HG03025 (cell line): ENCODE data around the gene FAM13A.
"Not testable (repeated sequence)": the region's sequence is repeated elsewhere in the genome, so short reads cannot be mapped to it uniquely, and the experiment has no call there.

ENCODE experiments used
- ATAC-seq: cut with Tn5 transposase; IDR thresholded peaks from one replicate; pipeline ENCODE4 v1.9.1; 2021; ENCODE audit warnings: mild to moderate bottlenecking, moderate library complexity; ENCODE audit not compliant: unreplicated experiment, low FRiP score

The FAM13A gene

DNA sequence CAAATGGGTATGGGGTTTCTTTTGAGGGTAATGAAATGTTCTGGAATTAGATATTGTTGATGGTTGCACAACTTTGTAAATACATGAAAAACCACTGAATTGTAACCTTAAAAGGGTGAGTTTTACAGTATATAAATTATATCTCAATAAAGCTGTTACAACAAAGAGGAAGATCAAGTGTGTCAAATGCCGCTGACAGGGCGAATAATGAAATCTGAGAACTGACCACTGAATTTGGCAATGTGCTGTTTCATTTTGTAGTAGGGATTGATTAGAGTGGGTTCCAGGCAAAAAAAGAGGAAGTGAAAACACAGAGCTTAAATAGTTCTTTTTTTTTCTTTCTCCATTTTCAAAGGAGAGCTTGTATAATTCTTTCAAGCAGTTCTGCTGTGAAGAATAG, 198.2 kb downstream of the FAM13A start:
- peak; percentile 91 for ATAC-seq

DNA sequence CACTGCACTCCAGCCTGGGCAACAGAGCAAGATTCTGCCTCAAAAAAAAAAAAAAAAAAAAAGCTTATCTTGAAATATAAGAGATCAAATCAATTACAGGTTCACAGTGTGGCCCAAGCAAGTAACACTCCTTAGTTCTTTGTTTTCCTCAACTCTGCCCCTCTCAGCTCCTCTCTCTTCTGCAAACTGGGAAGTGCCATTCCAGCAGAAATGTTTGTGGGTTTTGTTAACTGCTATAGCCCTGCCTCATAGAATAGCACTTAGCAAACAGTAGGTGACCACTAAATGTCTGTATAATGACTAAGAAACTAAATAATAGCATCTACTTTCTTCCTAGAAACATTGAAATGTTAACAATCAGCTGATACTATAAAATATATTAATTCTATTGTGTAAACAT, 199.4 kb downstream of the FAM13A start:
- no peak for ATAC-seq

DNA sequence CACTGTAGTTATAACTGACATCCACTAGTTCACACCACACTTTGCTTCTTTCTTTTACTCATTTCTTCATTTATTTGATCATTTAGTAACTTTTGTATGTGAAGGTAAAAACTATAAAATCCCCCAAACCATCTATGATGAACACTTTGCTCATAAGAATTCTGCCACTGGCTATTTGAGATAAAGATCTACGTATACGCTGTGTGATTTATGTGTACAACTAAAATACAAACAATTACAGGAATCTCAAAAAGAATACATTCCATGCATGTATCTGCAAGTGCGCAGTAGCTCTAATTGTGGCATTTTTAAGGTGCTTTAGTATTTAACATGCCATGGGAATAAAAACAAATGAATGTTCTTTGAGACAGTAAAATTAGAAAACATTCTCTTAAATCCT, 202.5 kb downstream of the FAM13A start:
- ATAC-seq, result no peak

DNA sequence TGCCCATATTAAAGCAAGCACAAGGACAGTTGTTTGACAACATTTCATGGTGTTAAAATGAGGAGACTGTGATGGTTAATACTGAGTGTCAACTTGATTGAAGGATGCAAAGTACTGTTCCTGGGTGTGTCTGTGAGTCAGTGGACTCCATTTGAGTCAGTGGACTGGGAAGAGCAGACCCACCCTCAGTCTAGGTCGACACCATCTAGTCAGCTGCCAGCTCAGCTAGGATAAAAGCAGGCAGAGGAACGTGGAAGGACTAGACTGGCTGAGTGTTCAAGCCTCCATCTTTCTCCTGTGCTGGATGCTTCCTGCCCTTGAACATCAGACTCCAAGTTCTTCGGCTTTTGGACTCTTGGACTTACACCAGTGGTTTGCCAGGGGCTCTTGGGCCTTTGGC, 203.4 kb downstream of the FAM13A start:
- not testable (repeated sequence) for ATAC-seq

DNA sequence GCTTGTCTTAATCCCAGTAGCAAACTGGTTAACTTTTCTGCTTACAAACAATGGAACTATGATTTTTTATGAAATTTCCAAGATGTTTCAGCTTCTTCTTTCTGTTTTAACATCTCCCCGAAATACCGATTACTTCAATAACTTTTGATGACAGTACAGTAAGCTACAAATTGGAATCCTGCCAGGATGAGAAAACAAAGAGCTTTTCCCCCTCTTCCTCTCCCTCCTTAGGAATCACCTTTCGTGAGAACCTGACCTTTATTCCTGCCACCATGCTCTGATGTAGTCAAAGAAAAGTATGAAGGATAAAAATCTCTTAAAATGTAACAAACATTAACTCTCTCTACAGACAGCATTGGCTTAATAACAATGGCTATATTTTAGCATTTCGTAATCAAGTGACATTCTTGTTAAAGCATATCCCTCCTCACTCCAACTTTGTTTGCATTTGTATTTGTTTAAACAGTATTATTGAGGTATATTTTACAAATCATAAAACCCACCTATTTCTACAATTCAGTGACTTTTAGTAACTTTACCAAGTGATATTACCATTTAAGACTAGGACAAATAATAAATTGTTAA, 210.7 kb downstream of the FAM13A start:
- ATAC-seq, result no peak

DNA sequence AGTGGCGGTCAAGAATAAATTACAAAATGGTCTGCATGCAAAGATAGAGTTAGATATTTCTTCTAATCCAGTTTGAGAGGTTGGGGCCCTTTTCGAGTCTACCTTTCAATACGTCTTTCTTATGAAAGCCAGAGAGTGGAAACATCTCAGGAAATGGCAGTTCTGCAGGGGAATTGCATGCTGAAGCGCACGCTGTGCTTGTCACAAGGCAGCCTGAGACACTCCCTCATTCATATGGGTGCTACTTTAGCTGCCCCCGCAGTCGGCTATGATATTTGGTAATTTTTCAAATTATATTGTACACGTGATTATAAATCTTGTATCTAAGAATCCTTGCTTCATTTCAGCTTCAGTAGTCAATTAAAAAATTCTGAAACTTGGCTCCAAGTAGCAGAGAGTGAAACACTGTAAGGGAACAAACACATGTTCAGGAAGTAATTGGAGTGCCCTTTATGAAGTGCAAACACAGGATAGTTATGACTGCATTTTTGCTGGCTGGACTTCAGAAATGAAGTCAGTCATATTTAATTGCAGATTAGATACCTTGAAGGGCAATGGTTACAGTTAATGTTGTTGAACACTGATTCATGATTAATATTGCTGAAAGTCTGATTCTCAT, 213.8 kb downstream of the FAM13A start:
- ATAC-seq, result no peak

DNA sequence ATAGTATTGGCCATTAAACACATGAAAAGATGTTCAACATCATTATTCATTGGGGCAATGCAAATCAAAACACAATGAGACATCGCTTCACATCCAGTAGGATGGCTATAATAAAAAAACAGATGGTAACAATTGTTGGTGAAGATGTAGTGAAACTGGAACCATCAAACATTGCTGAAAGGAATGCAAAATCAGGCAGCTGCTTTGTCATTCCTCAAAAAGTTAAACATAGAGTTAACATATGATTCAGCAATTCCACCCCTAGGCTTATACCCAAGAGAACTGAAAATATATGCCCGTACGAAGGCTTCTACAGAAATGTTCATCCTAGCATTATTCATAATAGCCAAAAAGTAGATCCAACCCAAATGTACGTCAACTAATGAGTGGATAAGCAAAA, 215.3 kb downstream of the FAM13A start:
- no peak for ATAC-seq

DNA sequence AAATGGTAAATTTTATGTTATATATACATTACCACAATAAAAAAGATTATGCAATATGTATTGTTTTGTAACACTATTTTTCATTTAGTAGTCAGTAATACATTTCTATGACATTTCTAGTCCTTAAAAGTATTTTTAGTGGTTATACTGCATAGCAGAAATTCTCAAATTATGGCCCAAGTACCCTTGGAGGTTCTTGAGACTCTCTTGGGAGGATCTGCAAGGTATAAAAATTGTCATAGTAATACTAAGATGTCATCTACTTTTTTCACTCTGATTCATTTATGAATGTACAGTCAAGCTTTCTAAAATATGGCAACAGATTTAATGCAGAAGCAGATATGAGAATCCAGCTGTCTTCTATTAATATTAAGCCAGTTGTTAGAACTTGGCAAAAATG, 220.8 kb downstream of the FAM13A start:
- no peak for ATAC-seq

DNA sequence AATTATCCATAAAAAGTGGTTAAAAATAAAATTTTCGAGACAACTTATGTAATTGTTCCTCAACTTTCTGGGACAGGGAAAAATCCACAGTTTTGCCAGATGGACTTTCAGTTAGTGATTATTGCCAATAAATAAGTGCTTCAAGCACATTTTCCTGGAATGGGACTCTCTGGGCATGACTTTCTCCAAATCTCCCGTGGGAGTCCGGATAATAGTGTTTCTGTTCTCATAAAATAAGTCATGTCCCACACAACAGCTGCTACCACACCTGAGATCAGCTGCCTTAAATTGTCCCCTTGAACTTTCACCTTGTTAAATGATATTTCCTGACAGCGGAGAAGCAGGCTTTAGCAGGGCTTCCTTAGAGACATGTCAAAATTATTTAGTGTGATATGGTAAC, 226.0 kb downstream of the FAM13A start:
- ATAC-seq, result no peak

DNA sequence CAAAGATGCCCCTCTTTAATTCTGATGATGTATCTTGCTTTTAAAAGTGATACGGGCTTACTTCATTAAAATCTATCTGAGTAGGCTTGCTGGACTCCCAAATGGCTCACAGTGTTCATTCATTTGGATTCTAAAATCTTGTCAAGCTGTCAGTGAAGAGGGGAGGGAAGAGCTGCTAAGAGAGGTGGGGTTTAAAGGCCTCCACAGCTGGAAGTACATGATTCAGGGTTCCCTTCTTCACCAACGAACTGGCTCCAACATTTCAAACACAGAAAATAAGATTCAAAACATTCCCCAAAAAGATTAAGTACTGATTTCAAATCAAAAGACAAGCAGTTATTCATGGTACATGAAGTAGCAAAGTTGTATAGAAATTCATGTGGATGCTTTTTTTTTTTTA, 226.4 kb downstream of the FAM13A start:
- no peak for ATAC-seq

DNA sequence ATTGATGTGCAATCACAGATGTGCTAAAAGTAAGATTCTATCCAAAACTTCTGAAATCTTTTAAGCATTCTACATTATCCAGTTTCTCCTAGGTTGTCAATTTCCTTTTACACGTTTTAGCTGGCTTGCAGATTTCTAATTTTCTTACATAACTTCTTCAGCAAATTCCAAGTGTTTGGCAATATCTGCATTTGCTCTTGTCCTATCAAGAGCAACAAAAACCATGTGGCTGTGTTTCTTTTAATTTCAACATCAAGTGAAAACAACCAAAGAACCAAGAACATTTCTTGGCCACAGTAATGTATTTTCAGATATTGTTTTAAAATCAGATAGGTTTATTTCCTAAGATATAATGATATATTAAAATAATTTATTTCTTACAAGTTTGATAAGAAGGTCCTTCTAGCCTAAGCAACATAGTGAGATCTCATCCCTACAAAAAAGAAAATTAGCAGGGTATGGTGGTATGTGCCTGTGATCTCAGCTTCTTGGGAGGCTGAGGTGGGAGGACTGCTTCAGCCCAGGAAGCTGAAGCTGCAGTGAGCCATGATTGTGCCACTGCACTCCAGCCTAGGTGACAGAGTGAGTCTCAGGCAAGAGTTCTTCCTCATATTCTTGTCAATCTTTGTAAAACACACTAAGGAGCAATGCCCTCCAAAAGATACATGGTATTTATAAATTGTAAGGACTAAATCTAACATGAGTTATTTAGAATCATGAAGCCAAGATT, 228.0 kb downstream of the FAM13A start:
- no peak for ATAC-seq

DNA sequence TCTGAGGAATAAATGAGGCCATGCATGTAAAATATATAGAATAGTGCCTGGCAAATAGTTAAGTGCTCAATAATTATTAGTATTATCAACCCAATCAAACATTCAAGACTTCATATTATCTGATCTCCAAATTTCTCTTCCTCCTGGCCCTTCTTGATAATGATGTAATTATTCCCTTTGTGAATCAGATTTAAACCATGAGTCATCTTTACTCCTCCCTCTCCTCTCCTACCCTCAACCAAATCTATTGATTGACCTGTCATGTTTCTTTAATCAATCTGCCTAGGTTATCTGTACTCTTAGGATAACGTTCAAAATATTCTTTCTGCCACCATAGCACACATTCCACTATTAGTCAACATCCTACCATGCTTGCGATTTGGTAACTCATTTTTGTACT, 229.5 kb downstream of the FAM13A start:
- ATAC-seq, result no peak

DNA sequence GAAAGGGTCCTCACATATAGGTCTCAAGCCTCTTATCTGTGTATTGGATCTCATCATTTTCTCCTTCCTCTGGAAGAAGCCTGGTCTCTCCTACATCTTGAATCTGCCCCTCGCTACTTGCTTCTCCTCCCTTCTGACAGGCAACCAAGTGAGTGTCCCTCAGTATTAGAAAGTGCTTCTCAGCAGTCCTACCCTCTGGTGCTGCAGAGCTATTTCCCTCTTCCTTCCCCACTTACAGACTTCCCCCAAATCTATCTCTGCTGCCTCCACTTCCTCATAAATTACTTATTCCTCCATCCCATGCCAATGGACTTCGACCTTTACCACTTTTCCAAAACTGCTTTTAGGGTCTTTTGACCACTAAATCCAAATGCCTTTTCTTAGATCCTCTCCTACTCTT, 230.2 kb downstream of the FAM13A start:
- no peak for ATAC-seq

DNA sequence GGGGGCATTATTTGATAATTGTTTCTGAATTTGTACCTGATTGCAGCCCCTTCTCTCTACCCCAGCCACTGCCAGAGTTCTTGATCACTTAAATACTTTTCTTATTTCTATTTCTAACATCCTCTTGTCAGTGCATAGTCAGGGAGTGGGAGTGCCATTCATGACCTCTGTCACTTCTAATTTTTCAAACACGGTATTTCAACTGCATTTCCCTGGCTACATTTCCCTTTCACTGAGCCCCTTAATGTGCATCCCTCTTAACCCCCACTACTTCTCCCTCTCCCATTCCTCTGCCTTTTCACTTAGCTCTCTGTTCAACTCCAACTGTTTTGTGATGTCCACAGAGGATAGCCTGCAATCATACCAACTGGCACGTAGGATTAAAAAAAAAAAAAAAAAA, 231.1 kb downstream of the FAM13A start:
- ATAC-seq, result no peak

DNA sequence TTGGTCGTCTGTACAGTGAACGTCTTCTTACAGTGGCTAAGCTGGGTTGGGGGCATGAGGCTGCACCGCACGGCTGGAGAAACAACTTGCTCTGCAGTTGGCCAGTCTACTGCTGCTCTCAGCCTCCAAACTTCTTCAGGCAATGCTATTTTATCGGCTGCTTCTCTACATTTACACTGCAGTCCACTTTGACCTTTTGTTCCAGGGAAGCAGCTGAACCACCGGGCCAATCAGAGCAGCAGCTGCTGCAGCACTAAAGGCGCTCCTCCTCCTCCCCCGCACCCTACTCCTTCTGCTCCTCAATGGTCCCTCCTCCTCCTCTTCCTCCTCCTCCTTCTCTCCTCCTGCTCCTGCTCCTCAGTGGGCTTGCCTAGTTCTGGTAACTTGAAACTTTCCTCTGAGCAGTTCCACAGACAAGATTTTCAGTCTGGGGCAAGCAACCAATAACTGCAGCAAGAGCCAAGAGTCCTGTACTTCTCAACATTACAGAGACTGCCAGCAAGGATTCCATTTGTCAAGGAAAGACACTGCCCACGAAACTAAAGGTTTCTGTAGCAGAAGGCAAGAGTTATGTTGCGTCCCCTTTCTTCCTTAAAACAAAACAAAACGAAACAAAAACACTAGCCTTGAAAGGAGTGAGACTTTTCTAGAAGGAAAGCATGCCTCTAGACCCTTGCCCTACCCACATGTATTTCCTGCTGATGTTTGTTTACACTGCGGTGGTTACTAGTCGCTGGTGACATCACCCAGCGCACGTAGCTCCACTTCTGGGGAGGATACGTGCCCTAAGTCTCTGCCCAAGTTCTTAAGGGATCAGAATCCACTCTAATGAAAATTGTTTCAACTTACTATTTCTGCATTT, 233.7 kb downstream of the FAM13A start:
- peak; percentile 88 for ATAC-seq

DNA sequence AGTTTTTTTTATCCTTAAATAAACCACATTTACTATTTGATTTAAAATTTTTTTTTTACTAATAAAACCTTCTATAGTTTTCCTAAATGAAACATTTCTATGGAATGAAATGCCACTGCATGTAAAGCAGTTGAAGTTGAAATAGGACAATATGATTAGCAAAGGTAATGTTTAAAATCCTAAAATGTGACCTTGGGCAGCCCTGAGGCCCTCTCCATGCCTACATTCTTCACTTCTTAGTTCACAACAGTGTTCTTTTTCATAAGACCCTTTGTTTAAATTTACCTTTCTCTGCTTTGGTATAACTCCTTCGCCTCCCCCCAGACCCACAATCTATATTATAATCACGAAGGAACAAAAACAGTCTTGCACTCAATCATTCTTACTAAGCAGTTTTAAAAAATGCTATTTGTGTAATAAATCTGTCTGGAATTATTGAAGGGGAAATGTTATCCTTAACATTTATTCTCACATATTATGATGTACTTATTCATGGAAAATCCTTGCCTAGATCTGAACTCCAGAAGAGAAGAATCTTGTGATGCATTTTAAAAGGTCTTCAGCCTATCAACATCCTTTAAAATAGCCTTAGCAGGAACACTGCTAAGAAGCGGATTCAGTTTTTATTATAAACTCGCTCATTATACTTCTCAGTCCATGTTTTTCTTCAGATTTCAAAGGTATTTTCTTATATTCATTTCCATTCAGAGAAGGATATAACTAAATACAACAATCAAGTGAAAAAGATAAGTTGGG, 234.8 kb downstream of the FAM13A start:
- ATAC-seq, result no peak

DNA sequence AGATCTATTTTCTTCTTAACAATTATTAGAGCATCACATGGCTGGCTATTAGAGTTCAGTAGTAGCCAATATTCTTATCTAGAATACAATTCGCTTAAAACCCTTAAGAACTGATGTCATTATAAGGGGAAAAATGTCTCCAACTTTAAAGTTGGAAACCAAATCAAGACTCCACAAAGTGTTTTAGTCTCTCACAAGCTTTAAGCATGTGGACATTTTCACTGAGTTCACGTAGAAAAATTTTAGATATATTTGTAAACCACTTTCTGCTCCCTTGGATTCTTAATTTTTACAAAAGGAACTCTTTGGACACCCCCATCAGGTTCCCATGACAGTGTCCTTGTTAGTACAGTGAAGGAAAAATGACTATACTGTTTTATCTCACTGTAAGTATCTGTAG, 235.5 kb downstream of the FAM13A start:
- ATAC-seq, result no peak

DNA sequence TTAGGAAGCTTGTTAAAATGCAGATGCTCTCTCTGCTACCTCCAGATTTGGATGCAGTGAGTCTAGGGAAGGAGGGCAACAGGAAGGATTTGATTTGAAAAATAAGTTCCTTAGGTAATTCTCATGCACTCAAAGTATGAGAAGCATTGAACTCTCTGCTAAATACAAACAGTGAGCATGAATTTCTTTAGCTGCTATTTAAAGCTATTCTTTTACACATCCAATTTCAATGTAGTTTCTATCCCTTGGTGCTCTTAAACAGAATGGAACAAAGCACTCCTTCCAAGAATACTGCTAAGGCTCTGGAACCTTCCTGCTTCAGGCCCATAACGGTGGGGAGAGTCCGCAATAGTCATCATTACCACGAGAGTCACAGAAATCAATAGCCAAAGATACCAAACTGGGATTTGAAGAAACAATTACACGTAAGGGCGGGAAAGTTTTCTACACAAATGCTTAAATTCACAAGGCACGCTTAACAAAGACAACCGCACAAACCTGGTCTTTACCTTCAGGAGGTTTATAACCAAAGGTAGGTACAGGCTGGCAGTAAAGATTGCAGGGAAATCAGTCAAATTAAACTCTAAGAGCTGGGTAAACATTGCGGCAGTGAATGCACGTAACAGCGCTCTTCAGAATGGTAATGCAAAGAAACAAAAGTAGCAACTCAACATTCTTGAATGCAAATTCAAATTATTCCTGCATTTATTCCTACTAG, 236.1 kb downstream of the FAM13A start:
- ATAC-seq, result no peak

DNA sequence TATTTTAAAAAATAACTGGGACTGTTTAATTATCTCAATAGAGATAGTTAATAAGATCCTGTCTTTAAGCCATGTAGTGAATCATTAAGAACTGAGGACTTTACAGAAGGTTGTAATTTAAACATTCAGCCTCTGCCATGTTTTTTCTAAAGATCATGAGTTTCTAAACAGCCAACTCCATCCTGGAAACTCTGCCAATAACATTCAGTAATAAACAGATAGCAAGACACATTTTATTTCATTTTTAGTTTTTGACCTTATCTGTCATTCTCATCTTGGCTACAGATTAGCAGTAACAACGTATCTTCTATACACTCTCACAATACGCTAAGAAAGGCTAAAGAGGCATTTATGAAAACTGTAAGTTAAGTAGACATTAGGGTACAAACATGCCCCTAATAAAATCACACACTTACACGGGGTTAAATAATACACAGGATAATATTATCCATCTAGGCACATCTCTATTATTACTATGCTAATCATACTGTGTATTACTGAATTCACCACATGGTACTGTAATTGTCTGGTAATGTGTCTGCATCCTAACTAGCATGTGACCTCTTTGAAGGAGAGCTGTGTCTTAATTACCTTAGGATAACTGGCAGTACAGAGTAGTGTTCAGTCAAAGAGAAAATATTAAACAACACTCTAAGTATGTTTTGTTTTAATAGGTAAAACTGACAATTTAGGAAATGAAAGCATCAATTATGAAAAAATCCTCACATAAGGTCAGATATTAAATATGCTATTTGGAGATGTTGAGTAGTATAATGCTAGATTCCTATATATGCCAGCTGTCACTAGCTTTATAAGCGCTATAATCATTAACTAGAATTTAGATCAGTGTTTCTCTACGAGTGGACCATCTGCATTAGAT, 236.9 kb downstream of the FAM13A start:
- no peak for ATAC-seq
